Measurements from ENCODE around the gene GAS1. TPM values are rescaled to one million over a fixed set of nuclear protein-coding genes. Genes with fewer than 3 reads are reported as not detected.

The GAS1 gene
- polyA plus RNA-seq, result 0.26 TPM

- Mint-ChIP-seq H3K27ac (peak within 1 kb of the TSS; percentile 29 to 47 (median 39)), H3K27me3 (peaks cover 17% of the 10 kb centered on the region)
Observed at GRCh38 chr9:86947146-86948073, at the start of gene GAS1. Gene GAS1 (minus strand): TSS chr9:86947506. CDS start chr9:86946779, 727 bp downstream.

DNA sequence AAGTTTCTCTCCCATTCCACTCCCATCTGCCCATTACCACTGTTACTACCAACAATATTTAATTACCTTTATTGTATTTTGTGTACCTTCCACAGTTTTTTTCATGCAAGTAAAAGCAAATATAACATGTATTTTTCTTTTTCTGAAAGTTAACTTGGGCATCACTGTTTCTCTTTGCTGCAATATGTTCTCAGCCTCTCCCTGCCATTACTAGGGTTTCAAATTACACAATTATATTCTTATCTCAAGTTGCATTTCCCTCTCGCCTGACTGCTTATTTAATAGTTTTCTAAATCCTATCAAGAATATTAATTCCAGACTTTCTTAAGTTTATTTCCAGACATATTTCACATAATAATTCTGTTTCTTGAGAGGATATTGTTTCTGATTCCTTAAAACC, 46.9 kb upstream of the GAS1 start:
- H3K36me3 Mint-ChIP-seq, result no peaks in the 10 kb centered on the region
- no peak overlapping the region for H3K4me3 Mint-ChIP-seq
- no peaks in the 10 kb centered on the region for H3K9me3 Mint-ChIP-seq
- no peaks in the 10 kb centered on the region for H3K4me1 Mint-ChIP-seq
- no peak overlapping the region for H3K27ac Mint-ChIP-seq
- no peaks in the 10 kb centered on the region for H3K27me3 Mint-ChIP-seq

More at GRCh38 chr9:86947146-86948073, at the start of gene GAS1:
- Mint-ChIP-seq H3K36me3 (no peaks in the 10 kb centered on the region), H3K4me1 (peaks cover 5 to 12% (median 9%) of the 10 kb centered on the region in 3 donors), H3K9me3 (peaks cover 0 to 3% (median 1%) of the 10 kb centered on the region in 3 donors), H3K4me3 (peak within 1 kb of the TSS; percentile 78 to 97 (median 90))

GRCh38 chr9:86993830-86994229, 46.5 kb upstream of the GAS1 start:
- Mint-ChIP-seq H3K27ac (no peak overlapping the region), H3K4me1 (no peaks in the 10 kb centered on the region), H3K27me3 (no peaks in the 10 kb centered on the region), H3K9me3 (no peaks in the 10 kb centered on the region), H3K36me3 (no peaks in the 10 kb centered on the region), H3K4me3 (no peak overlapping the region)

DNA sequence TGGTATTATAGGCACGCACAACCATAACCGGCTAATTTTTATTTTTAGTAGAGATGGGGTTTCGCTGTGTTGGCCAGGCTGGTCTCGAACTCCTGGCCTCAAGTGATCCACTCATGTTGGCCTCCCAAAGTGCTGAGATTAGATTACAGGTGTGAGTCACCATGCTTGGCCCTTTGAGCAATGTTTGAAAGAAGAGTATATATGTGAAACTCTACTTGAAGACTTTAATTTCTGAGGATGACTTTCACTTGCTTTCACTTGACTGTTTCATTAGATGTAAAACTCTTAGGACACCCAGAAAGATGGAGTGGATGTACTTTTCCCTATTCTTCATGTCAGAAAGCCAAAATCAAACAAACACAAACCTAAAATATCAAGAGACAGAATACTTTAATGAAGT, 43.8 kb upstream of the GAS1 start:
- no peaks in the 10 kb centered on the region for H3K36me3 Mint-ChIP-seq
- H3K9me3 Mint-ChIP-seq, result peaks cover 0 to 10% (median 0%) of the 10 kb centered on the region in 3 donors
- H3K27ac Mint-ChIP-seq, result no peak overlapping the region

GRCh38 chr9:86990290-86990689, 43.0 kb upstream of the GAS1 start:
- Mint-ChIP-seq H3K4me3 (no peak overlapping the region), H3K4me1 (no peaks in the 10 kb centered on the region), H3K27ac (no peak overlapping the region), H3K9me3 (peaks cover 0 to 10% (median 0%) of the 10 kb centered on the region in 3 donors), H3K36me3 (no peaks in the 10 kb centered on the region), H3K27me3 (peaks cover 2% of the 10 kb centered on the region)

More for the DNA sequence above, 43.8 kb upstream of the GAS1 start:
- Mint-ChIP-seq H3K4me1 (no peaks in the 10 kb centered on the region), H3K27me3 (peaks cover 2% of the 10 kb centered on the region), H3K4me3 (no peak overlapping the region)

GRCh38 chr9:86987900-86988299, 40.6 kb upstream of the GAS1 start:
- Mint-ChIP-seq H3K27me3 (peaks cover 2% of the 10 kb centered on the region), H3K4me1 (no peaks in the 10 kb centered on the region), H3K9me3 (peaks cover 0 to 10% (median 0%) of the 10 kb centered on the region in 3 donors), H3K36me3 (no peaks in the 10 kb centered on the region), H3K4me3 (no peak overlapping the region), H3K27ac (no peak overlapping the region)

DNA sequence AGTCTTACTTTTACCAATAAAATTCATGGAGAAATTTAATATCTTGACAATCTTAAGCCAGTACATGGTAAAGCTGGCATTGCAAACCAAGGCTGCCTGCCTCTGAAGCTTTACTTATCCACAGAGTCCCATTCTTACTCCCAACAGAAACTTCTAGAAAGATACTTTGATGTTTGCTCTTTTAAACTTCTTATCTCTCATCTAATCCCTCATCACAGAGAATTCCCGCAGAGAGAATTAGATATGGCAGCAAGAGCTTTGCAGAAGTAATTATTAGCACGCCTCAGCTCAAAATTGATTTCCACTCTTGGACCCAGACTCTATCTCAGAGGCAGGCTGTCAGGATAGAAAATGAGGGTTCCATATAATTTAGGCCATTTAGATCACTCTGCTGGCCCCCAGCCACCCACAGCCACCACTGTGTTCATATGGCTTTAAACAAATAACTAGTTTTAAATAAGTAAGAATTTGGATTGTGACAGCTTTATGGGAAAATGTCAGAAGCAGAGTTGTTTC, 37.9 kb upstream of the GAS1 start:
- Mint-ChIP-seq H3K36me3 (no peaks in the 10 kb centered on the region), H3K4me3 (no peak overlapping the region), H3K9me3 (peaks cover 0 to 10% (median 0%) of the 10 kb centered on the region in 3 donors), H3K27ac (no peak overlapping the region), H3K27me3 (peaks cover 2% of the 10 kb centered on the region), H3K4me1 (no peaks in the 10 kb centered on the region)

DNA sequence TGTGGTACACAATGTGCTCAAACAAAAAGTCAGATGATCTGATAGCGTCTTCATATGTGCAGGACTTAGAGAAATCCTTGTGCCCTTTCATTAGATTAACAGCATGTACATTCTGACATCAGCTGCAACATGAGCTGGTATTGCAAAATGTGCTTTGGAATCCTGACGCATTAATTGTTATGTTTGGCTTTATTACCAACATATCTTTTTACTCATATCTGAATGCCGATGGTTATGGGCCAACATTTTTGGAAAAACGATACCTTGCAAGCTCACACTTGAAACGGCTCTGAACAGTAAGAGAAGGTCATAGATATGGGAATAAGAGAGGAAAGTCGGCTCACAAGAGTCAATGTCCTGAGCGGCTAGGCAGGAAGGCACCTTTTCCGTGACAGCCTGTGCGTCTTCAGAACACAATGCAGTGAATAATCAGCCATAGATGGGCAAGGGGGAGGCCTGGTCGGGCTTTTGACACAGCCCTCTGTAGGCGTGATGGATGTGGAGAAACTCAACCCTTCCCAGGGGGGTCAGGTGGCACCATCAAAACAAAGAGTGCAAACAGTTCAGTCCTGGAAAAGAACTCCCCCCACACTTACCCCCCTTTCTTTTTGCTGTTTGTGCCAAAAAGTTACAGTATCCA, 36.4 kb upstream of the GAS1 start:
- no peaks in the 10 kb centered on the region for H3K4me1 Mint-ChIP-seq
- H3K27ac Mint-ChIP-seq, result no peak overlapping the region
- H3K9me3 Mint-ChIP-seq, result peaks cover 0 to 10% (median 3%) of the 10 kb centered on the region in 3 donors
- H3K36me3 Mint-ChIP-seq, result no peaks in the 10 kb centered on the region
- no peak overlapping the region for H3K4me3 Mint-ChIP-seq
- peaks cover 2% of the 10 kb centered on the region for H3K27me3 Mint-ChIP-seq

GRCh38 chr9:86983249-86983619, 35.9 kb upstream of the GAS1 start:
- no peak overlapping the region for H3K27ac Mint-ChIP-seq
- H3K36me3 Mint-ChIP-seq, result no peaks in the 10 kb centered on the region
- H3K27me3 Mint-ChIP-seq, result peaks cover 2% of the 10 kb centered on the region
- H3K4me3 Mint-ChIP-seq, result no peak overlapping the region
- H3K9me3 Mint-ChIP-seq, result peaks cover 0 to 10% (median 3%) of the 10 kb centered on the region in 3 donors
- H3K4me1 Mint-ChIP-seq, result no peaks in the 10 kb centered on the region

GRCh38 chr9:86980802-86981201, 33.5 kb upstream of the GAS1 start:
- no peak overlapping the region for H3K27ac Mint-ChIP-seq
- peaks cover 3% of the 10 kb centered on the region for H3K27me3 Mint-ChIP-seq
- H3K4me1 Mint-ChIP-seq, result no peaks in the 10 kb centered on the region
- H3K36me3 Mint-ChIP-seq, result no peaks in the 10 kb centered on the region
- no peak overlapping the region for H3K4me3 Mint-ChIP-seq
- H3K9me3 Mint-ChIP-seq, result peaks cover 0 to 3% (median 0%) of the 10 kb centered on the region in 3 donors

DNA sequence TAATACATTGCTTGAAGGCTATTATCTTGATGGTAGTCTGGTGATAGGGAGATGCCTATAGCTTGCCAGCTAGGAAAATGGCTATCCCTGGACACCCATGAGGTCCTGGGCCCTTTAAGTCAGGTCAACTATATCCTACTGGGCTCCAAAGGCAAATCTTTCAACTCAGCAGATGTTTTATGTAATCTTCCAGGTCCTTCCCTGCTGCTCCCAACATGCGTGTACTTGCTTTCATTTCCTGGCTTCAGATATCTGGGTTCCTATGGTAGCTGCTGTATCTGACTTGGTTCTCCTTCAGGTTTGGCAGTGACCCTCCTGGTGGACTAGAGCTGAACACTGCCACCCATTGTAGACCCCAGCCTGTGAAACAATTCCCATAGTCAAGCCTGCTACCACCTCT, 32.4 kb upstream of the GAS1 start:
- Mint-ChIP-seq H3K27ac (no peak overlapping the region), H3K4me3 (no peak overlapping the region), H3K9me3 (peaks cover 0 to 3% (median 0%) of the 10 kb centered on the region in 3 donors), H3K27me3 (peaks cover 3% of the 10 kb centered on the region), H3K36me3 (no peaks in the 10 kb centered on the region), H3K4me1 (no peaks in the 10 kb centered on the region)

GRCh38 chr9:86978922-86979474, 31.7 kb upstream of the GAS1 start:
- Mint-ChIP-seq H3K9me3 (peaks cover 0 to 3% (median 0%) of the 10 kb centered on the region in 3 donors), H3K4me3 (no peak overlapping the region), H3K4me1 (no peaks in the 10 kb centered on the region), H3K36me3 (no peaks in the 10 kb centered on the region), H3K27ac (no peak overlapping the region), H3K27me3 (peaks cover 3% of the 10 kb centered on the region)

DNA sequence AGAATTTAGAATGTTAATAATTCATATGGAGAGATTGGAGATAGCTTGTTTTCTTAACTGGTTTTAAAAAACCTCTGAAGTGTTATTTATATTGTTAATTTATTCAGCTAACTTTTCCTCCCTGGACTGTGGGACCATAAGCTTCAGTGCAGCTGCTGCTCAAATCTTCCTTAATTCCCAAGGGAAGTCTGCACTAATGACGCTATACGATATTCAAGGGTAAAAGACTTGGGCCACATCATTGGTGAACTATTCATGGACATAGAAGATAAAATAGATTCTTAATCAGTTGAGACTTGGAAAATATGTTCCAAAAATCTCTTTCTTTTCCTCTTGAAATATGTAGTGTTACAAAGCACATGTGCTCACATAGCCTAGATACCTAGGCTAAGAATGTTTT, 31.1 kb upstream of the GAS1 start:
- no peaks in the 10 kb centered on the region for H3K4me1 Mint-ChIP-seq
- no peak overlapping the region for H3K4me3 Mint-ChIP-seq
- no peaks in the 10 kb centered on the region for H3K36me3 Mint-ChIP-seq
- H3K27ac Mint-ChIP-seq, result no peak overlapping the region
- peaks cover 3% of the 10 kb centered on the region for H3K27me3 Mint-ChIP-seq
- H3K9me3 Mint-ChIP-seq, result peaks cover 0 to 3% (median 0%) of the 10 kb centered on the region in 3 donors

GRCh38 chr9:86977205-86977835, 30.0 kb upstream of the GAS1 start:
- H3K4me1 Mint-ChIP-seq, result no peaks in the 10 kb centered on the region
- no peak overlapping the region for H3K4me3 Mint-ChIP-seq
- H3K9me3 Mint-ChIP-seq, result peaks cover 0 to 3% (median 0%) of the 10 kb centered on the region in 3 donors
- H3K27me3 Mint-ChIP-seq, result peaks cover 3% of the 10 kb centered on the region
- H3K36me3 Mint-ChIP-seq, result no peaks in the 10 kb centered on the region
- H3K27ac Mint-ChIP-seq, result no peak overlapping the region

DNA sequence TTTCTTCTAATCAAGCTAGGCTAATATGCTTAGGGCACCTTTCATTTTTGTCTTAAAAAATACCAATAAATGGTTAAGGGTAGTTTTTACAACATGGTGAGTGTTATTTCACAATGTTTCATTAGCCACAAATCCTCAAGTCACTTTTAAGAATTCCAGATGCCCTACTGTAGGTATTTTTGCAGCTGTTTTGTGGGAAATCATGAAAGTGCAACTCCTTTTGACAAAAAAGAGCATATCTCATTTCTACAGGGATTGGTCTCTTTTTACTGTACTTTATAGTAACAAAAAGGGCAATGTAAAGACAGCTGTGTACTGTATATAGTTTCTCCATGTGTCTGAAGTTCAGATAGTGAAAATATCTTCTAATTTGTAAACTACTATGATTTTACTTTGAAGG, 28.3 kb upstream of the GAS1 start:
- H3K4me1 Mint-ChIP-seq, result no peaks in the 10 kb centered on the region
- peaks cover 3% of the 10 kb centered on the region for H3K27me3 Mint-ChIP-seq
- H3K9me3 Mint-ChIP-seq, result peaks cover 0 to 3% (median 0%) of the 10 kb centered on the region in 3 donors
- no peaks in the 10 kb centered on the region for H3K36me3 Mint-ChIP-seq
- no peak overlapping the region for H3K4me3 Mint-ChIP-seq
- no peak overlapping the region for H3K27ac Mint-ChIP-seq
